SK-N-MC (cell line): Measurements from ENCODE around the gene NUDT13.

Source experiments
- EZH2 ChIP-seq: fragments of 200-600 bp; sonication (generic); IDR thresholded peaks from one replicate; pipeline ENCODE4 v1.6.1; 2017; ENCODE audit warnings: antibody characterized with exemption
- FOXP2 ChIP-seq: optimal IDR thresholded peaks from 2 replicates; pipeline ENCODE3; 2011; ENCODE audit warnings: mild to moderate bottlenecking, moderate library complexity; ENCODE audit not compliant: insufficient read depth; ENCODE audit errors: extremely low read length, control extremely low read depth
- POLR2AphosphoS5 ChIP-seq: IDR thresholded peaks from 2 replicates; pipeline ENCODE4 v1.6.1; 2012; ENCODE audit warnings: mild to moderate bottlenecking, low read depth, low read length, borderline replicate concordance

- TF ChIP-seq FOXP2 = no peak
- TF ChIP-seq POLR2AphosphoS5 = no peak
- no peak for TF ChIP-seq EZH2
Observed at GRCh38 chr10:73116017-73116416, 5.8 kb downstream of the NUDT13 start.
